ENCODE measurements around the gene ATP5PB. TPM values are rescaled to one million over a fixed set of nuclear protein-coding genes. Genes with fewer than 3 reads are reported as not detected.

The ATP5PB gene
- total and polyA plus RNA-seq, 8 donors, result 180 to 319 (median 271) TPM

- Histone ChIP-seq H3K9me3 (no peaks in the 10 kb centered on the region), H3K27me3 (no peaks in the 10 kb centered on the region), H3K36me3 (peaks cover 0 to 38% of the 10 kb centered on the region in 2 donors), H3K27ac (peak overlapping the region; percentile 78 to 86), H3K4me1 (peaks cover 5 to 59% of the 10 kb centered on the region in 2 donors), H3K4me3 (peak overlapping the region; percentile 90 to 93)
- intact Hi-C loops (cut with DNase I), result no loop called here
- ATAC-seq (no peak), DNase-seq (no peak)
- TF ChIP-seq CTCF (IDR thresholded peaks at IDR 0.05), result no peak
Measured at GRCh38 chr1:111449703-111450017, 396 bp downstream of the ATP5PB start.

- no peak for DNase-seq
- Histone ChIP-seq H3K4me1 (peaks cover 5 to 64% of the 10 kb centered on the region in 2 donors), H3K36me3 (peaks cover 0 to 38% of the 10 kb centered on the region in 2 donors), H3K27ac (peak overlapping the region in 1 of 2 donors; percentile 86), H3K4me3 (peak overlapping the region; percentile 90 to 93), H3K9me3 (no peaks in the 10 kb centered on the region), H3K27me3 (no peaks in the 10 kb centered on the region)
- no peak for TF ChIP-seq CTCF (IDR thresholded peaks at IDR 0.05)
- intact Hi-C loops (cut with DNase I), result no loop called here
- ATAC-seq, result no peak
Measured at GRCh38 chr1:111450185-111450584, 921 bp downstream of the ATP5PB start.

GRCh38 chr1:111452581-111452980, 3.3 kb downstream of the ATP5PB start:
- Histone ChIP-seq H3K4me1 (peaks cover 5 to 55% of the 10 kb centered on the region in 2 donors), H3K27me3 (no peaks in the 10 kb centered on the region), H3K27ac (no peak overlapping the region), H3K36me3 (peaks cover 0 to 47% of the 10 kb centered on the region in 2 donors), H3K4me3 (no peak overlapping the region), H3K9me3 (no peaks in the 10 kb centered on the region)
- TF ChIP-seq CTCF (IDR thresholded peaks at IDR 0.05), result no peak
- ATAC-seq (no peak), DNase-seq (no peak)
- intact Hi-C loops (cut with DNase I), result no loop called here

GRCh38 chr1:111453706-111454105, 4.4 kb downstream of the ATP5PB start:
- no peak overlapping the region for H3K27ac ChIP-seq
- H3K4me3 ChIP-seq, result no peak overlapping the region
- H3K4me1 ChIP-seq, result peaks cover 5 to 44% of the 10 kb centered on the region in 2 donors
- intact Hi-C loops (cut with DNase I), result no loop called here
- no peaks in the 10 kb centered on the region for H3K27me3 ChIP-seq
- ATAC-seq, result no peak
- no peak for DNase-seq
- TF ChIP-seq CTCF (IDR thresholded peaks at IDR 0.05), result no peak
- H3K9me3 ChIP-seq, result no peaks in the 10 kb centered on the region
- peaks cover 0 to 58% of the 10 kb centered on the region in 2 donors for H3K36me3 ChIP-seq

- H3K36me3 ChIP-seq, result peaks cover 3 to 72% of the 10 kb centered on the region in 2 donors
- ATAC-seq (no peak), DNase-seq (no peak)
- intact Hi-C loops (cut with DNase I), result no loop called here
- H3K4me3 ChIP-seq, result no peak overlapping the region
- no peak for TF ChIP-seq CTCF (IDR thresholded peaks at IDR 0.05)
- H3K27ac ChIP-seq, result no peak overlapping the region
- peaks cover 5 to 43% of the 10 kb centered on the region in 2 donors for H3K4me1 ChIP-seq
- H3K27me3 ChIP-seq, result no peaks in the 10 kb centered on the region
- H3K9me3 ChIP-seq, result no peaks in the 10 kb centered on the region
Measured at GRCh38 chr1:111454859-111455641, 5.8 kb downstream of the ATP5PB start.

Measured in left lung (tissue), 10 donors.